ENCODE measurements around the gene PPP3CA.
A peak's percentile ranks its signal among the peaks of the same experiment; 100 is the strongest.
"Not testable (repeated sequence)": the region's sequence is repeated elsewhere in the genome, so short reads cannot be mapped to it uniquely, and the experiment has no call there.

The PPP3CA gene

GRCh38 chr4:101019941-101020401 lies 327.4 kb downstream of the PPP3CA start:
- DNase-seq = no peak

- no peak for DNase-seq
These were observed 328.0 kb downstream of the PPP3CA start for GRCh38 chr4:101019313-101019712.

DNA sequence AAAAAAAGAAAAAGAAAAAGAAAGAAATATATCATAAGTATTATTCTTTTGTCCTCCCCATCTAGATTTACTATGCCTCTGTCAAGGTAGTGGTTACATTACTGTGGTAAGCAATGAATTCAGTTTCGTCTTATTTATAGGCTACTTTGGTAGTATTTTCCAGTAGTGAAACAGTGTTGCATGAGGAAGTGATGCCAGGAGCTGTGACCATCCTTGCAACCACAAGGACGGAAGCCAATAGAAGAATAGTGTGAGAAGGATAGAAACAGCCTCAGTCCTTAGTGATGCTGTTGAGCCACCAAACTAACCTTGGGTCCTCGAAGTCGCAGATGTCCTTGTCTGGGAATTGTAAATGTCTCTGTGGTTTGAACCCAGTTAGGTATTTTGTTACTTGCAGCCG lies 328.5 kb downstream of the PPP3CA start:
- DNase-seq = peak in 1 of 58 donors; percentile 17

- DNase-seq = no peak
These were observed 332.9 kb downstream of the PPP3CA start for GRCh38 chr4:101014417-101014816.

GRCh38 chr4:101010987-101011386 lies 336.3 kb downstream of the PPP3CA start:
- DNase-seq = no peak

- DNase-seq = no peak
These were observed 337.9 kb downstream of the PPP3CA start for GRCh38 chr4:101009471-101009870.

- DNase-seq = no peak
These were observed 338.8 kb downstream of the PPP3CA start for GRCh38 chr4:101008503-101008902.

DNA sequence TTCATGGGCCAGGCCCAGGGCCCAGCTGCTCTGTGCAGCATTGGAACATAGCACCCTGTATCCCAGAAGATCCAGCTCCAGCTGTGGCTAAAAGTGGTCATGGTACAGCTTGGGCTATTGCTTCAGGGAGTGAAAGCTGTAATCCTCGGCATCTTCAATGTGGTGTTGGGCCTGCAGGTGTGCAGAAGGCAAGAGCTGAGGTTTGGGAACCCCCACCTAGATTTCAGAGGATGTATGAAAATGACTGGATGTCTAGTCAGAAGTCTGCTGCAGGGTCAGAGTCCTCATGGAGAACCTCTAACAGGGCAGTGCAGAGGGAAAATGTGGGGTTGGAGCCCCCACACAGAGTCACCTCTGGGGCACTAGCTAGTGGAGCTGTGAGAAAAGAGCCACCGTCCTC lies 341.7 kb downstream of the PPP3CA start:
- no peak for DNase-seq

GRCh38 chr4:101000496-101000895 lies 346.8 kb downstream of the PPP3CA start:
- no peak for DNase-seq

DNA sequence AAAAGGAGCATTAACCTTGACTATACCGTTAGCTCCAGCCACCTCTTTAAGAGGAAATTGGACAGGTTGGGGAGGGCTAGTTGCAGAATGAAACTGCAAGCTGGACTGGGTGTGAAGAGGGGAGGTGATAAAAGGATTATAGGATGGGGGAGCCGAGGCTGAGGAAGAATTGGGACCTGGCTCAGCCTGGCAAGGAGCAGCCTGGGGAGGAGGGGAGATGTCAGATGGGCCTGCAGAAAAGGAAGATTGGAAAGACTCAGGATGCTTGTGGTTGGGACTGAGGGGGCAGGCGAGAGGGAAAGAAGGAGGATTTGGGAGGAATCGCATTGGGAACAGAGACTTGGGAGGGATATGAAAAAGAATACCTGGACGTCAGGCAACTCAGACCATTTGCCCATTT lies 351.7 kb downstream of the PPP3CA start:
- DNase-seq = no peak

DNA sequence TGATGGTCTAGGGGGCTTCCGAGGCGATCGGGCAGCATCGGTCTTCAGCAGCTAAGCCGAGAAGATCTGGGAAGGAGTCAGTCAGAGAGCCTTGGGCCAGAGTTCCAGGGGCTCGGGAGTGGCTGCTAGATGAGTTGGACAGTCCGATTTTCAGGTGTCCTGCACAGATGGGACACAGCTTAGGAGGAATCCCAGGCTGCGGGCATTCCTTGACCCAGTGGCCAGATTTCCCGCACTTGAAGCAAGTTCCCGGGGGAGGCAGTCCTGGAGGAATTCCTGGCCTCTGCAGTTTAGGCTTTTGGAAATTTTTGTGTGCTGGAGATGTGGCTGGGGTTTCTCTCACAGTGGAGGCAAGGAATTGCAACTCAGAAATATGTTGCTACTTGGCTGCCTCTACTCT lies 352.3 kb downstream of the PPP3CA start:
- not testable (repeated sequence) for DNase-seq

DNA sequence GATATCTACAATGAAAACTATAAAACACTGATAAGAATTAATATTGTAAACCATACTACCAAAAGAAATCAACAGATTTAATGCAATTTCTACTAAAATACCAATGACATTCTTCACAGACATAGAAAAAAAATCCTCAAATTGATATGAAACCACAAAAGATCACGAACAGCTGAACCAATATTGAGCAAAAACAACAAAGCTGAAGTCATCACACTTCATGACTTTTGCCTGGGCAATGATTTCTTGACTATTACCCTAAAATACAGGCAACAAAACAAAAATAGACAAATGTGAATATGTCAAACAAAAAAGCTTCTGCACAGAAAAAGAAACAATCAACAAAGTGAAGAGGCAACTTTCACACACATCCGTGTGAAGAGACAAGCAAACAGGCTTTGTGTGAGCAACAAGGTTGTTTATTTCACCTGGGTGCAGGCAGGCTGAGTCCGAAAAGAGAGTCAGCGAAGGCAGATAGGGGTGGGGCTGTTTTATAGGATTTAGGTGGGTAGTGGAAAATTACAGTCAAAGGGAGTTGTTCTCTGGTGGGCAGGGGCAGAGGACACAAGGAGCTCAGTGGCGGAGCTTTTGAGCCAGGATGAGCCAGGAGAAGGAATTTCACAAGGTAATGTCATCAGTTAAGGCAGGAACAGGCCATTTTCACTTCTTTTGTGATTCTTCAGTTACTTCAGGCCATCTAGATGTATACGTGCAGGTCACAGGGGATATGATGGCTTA lies 355.8 kb downstream of the PPP3CA start:
- DNase-seq = not testable (repeated sequence)

- DNase-seq = no peak
These were observed 357.9 kb downstream of the PPP3CA start for GRCh38 chr4:100989401-100989800.

DNA sequence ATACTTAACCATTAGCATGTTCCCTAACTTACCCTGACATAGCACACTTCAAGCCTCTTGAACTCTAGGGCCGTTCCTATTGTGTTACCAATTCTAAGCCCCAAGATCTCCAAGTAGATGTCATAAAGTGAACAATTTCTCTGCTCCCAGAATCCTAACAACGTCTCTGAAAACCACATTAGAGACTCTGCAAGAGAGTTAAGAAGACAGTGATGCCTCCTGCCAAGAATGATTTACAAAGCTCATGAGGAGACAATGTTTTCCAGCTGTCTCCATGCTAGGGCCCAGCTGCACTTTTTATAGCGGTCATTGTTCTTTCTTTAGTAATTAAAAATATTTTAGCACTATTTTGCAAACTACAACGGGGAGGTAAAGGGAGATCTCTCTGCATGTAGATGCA lies 358.4 kb downstream of the PPP3CA start:
- no peak for DNase-seq

DNA sequence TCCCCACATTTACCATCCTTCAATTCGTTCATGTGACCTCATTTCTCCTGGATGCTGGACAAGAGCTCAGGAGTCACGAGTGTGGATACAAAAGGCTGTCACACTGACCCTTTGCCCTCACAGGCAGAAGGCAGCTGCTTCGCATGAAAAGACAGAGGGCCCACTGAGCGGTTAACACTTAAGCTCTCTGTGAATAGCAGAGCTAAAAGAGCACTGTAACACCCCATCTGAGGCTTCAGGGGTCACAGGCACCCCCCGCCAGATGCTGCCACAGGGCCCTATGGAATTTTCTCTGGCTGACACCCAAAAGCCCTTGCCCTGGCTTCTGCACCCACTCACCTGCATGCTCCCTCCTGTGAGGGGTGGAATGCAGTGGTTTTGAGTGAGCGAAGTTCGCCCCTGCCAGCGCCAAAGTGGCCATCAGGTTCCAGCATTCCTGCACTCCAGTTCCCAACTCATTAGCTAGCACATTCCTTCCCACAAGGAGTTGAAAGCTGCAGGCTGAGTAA lies 360.9 kb downstream of the PPP3CA start:
- DNase-seq = peak in 4 of 58 donors; percentile 4 to 25 (median 5)

GRCh38 chr4:100985576-100985975 lies 361.8 kb downstream of the PPP3CA start:
- no peak for DNase-seq

- no peak for DNase-seq
These were observed 362.4 kb downstream of the PPP3CA start for GRCh38 chr4:100984901-100985300.

DNA sequence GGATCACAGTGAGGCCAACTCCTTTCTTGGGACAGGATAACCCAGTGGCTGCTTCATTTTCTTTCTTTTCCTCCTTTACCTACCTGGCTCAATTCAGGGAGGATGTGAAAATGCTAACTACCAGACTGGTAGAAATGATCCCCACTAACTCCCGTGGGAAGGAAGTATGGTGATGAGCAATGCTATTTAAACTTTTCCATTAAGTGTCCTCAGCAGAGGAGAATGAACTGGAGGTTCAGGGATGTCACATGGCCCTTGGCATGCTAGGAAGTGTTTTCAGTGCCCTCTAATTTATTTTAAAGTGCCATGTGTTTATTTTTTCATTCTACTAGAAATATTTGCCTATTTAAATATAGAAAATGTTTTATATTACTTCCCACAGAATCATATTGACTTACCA lies 363.9 kb downstream of the PPP3CA start:
- no peak for DNase-seq

- DNase-seq = no peak
These were observed 365.0 kb downstream of the PPP3CA start for GRCh38 chr4:100982345-100982744.

- DNase-seq = no peak
These were observed 365.7 kb downstream of the PPP3CA start for GRCh38 chr4:100981447-100982204.

DNA sequence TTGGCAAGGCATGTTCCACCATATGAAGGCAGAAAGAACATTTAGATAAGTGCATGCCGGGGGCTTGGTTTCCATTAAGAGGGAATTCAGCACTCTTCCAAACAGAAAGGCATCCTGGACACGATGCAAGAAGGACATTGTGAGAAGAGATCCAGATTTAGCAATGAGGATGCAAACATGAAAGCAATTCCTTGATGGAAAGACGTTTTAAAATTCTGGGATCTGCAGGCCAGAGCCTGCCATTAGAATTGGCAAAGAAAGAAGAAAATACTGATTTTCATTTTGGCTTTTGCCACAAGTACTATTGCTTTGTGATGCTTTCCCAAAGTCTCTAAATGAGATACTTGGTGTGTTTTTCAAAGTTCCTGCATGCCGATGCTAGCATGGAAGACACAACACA lies 367.6 kb downstream of the PPP3CA start:
- no peak for DNase-seq

GRCh38 chr4:100977746-100978397 lies 369.5 kb downstream of the PPP3CA start:
- DNase-seq = no peak
